GM21447 (cell line): ENCODE measurements around the gene RSPH1.

ENCODE experiments used
- ATAC-seq: cut with Tn5 transposase; IDR thresholded peaks from one replicate; pipeline ENCODE4 v1.9.1; 2021; ENCODE audit not compliant: unreplicated experiment

Gene RSPH1

GRCh38 chr21:42467140-42467983 is 28.7 kb downstream of the RSPH1 start:
- no peak for ATAC-seq

- no peak for ATAC-seq
Measured at GRCh38 chr21:42466700-42467099, 29.3 kb downstream of the RSPH1 start.

GRCh38 chr21:42465803-42466127 is 30.3 kb downstream of the RSPH1 start:
- ATAC-seq: no peak

- no peak for ATAC-seq
Measured at GRCh38 chr21:42465008-42465802, 30.8 kb downstream of the RSPH1 start.

- ATAC-seq: no peak
Measured at GRCh38 chr21:42463861-42464515, 32.0 kb downstream of the RSPH1 start.

GRCh38 chr21:42461881-42462877 is 33.8 kb downstream of the RSPH1 start:
- no peak for ATAC-seq

GRCh38 chr21:42461185-42461520 is 34.9 kb downstream of the RSPH1 start:
- ATAC-seq: no peak

GRCh38 chr21:42460391-42461184 is 35.4 kb downstream of the RSPH1 start:
- ATAC-seq: peak; percentile 44

- no peak for ATAC-seq
Measured at GRCh38 chr21:42459546-42460215, 36.3 kb downstream of the RSPH1 start.

GRCh38 chr21:42459082-42459460 is 37.0 kb downstream of the RSPH1 start:
- no peak for ATAC-seq

- no peak for ATAC-seq
Measured at GRCh38 chr21:42456457-42456856, 39.6 kb downstream of the RSPH1 start.

GRCh38 chr21:42455754-42456440 is 40.1 kb downstream of the RSPH1 start:
- no peak for ATAC-seq

- ATAC-seq: no peak
Measured at GRCh38 chr21:42455196-42455595, 40.8 kb downstream of the RSPH1 start.

GRCh38 chr21:42454786-42455185 is 41.2 kb downstream of the RSPH1 start:
- no peak for ATAC-seq

- ATAC-seq: no peak
Measured at GRCh38 chr21:42453986-42454570, 41.9 kb downstream of the RSPH1 start.

- ATAC-seq: no peak
Measured at GRCh38 chr21:42453224-42453985, 42.6 kb downstream of the RSPH1 start.

GRCh38 chr21:42452401-42453223 is 43.4 kb downstream of the RSPH1 start:
- no peak for ATAC-seq
